Stimulated activated CD4-positive, alpha-beta T cell treated with anti-CD3 and anti-CD28 coated beads, Interleukin-1b, Interleukin-23, amount 100 ng/mL, for 1 hour (primary cell): Measurements from ENCODE around the gene GABRG3.

Experiments
- DNase-seq, 2 donors: peaks; one replicate each; pipeline ENCODE4 v3.0.0-alpha.2; 2020; ENCODE audit warnings: low read depth in 2 of 2

GABRG3 gene

DNA sequence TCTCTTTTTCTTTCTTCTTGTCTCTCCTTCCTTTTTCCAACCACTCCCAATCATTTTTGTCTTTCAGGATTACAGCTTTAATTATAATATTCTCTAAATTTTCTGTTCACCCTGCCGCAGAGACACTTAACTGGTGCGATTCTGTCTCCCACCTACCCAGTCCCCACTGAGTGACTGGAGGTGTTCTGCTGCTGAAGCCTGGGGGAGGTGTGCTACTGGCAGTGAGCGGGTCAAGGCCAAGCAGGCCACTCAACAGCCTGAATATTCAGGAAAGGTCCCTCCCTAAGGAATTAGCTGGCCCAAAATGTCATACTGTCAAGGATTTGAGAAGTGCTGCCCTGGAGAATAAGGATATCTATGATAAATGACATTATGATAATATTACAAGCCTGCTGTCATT, 126.5 kb downstream of the GABRG3 start:
- no peak for DNase-seq

- DNase-seq, result no peak
These were observed 131.0 kb downstream of the GABRG3 start for GRCh38 chr15:27101982-27102381.

DNA sequence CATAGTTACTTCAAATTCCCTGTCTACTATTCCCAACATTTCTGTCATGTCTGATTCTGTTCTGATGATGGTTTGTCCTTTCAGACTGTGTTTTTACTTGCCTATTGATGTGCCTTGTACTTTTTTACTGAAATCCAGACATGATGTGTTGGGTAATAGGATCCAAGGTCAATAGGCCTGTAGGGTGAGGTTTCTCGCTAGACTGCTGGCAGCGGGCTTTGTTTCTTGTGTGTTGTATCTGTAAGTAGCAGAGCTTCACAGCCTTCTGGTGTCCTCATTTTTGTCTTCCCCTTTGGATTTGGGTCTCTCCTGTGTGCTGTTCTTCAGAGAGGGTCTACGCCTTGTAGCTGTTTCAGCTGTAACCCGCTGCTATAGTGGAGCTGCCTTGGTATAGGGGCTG, 140.3 kb downstream of the GABRG3 start:
- no peak for DNase-seq

DNA sequence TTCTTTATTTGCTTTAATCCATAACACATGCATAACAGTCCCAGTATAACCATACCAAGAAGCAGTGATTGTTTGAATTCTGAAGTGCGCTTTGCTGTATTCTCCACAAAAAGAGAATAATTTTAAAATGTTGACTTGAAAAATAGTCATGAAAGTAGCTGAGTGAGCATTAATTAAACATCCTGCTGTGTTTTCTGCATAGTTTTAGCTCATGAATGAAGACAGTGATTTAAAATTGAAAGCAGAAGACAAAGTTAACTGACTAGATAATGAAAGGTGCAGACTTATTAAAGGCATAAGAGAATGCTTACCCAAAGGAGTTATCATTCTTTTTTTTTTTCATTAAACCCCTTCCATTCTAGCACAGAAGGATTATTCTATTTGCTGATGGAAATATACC, 143.5 kb downstream of the GABRG3 start:
- DNase-seq, result no peak

- no peak for DNase-seq
These were observed 148.8 kb downstream of the GABRG3 start for GRCh38 chr15:27119695-27120266.

- no peak for DNase-seq
These were observed 150.7 kb downstream of the GABRG3 start for GRCh38 chr15:27121672-27122071.

DNA sequence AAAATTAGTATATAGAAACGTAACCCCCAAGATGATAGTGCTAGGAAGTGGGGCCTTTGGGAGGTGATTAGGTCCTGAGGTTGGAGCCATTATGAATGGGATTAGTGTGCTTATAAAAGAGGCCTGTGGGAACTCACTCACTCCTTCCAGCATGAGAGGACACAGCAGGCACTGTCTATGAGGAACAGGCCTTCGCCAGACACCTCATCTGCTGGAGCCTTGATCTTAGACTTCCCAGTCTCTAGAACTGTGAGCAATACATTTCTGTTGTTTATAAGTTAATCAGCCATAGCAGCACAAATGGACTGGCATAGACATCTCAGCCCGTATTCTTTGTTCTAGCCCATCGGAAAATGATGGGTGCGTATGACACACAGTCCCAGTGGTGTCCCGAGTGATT, 152.3 kb downstream of the GABRG3 start:
- no peak for DNase-seq

GRCh38 chr15:27123808-27124207, 152.8 kb downstream of the GABRG3 start:
- DNase-seq, result no peak

DNA sequence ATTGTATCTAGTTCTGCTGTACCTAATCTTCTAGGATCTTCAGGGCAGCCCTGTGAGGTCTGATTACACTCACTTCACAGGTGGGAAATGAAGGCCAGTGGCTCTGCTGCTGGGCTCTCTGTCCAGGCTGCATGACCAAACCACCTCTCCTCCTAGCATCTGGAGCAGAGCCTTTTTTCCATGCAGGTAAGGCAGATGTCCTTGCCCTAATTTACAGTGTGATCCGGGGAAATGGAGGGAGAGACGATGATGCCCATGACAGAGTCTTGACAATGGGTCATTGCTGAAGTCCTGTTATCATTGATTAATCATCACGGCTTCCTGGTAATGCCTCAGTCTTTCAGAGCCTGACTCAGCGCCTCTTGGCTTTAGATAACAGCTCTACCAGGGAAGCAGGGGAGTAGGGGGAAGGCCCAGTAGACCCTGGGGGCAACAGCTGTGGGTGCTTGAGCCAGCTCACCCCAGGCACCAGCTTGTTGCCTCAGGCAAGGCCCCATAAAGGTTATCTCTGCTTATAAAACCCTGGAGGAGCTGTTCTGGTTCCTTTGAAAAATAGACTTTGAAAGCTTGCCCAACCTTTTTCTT, 153.4 kb downstream of the GABRG3 start:
- no peak for DNase-seq

DNA sequence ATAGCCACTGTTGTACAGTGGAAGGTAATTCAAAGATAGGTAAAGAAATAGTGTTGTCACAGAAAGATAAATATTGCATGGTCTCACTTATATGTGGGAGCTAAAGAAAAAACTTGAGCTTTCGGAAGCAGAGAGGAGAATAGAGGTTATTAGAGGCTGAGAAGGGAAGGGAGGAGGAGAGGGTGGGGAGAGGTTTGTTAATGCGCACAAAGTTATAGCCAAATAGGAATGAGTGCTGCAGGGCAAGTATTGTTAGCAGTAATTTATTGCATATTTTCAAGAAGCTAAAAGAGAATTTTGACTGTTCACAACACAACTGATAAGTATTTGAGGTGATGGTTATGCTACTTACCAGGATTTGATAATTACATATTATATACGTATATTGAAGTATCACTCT, 154.2 kb downstream of the GABRG3 start:
- DNase-seq, result no peak

DNA sequence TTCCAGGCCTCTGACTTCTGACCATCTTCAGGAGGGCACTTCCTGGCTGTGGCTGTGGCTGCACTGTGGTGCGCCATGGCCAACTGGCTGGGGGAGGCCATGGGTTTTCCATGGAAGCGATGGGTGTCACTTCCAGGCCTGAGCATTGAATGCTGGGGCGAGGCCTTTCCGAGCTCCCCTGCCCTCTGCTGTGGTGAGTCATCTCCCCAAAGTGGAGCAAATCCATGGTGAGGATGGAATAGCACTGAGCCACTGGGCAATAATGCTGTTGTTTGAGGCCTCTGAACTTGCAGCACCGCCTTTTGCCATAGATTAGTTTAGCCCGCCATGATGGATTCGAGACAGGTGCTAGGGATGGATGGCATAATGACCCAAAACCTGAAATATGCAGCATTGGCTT, 155.5 kb downstream of the GABRG3 start:
- no peak for DNase-seq

DNA sequence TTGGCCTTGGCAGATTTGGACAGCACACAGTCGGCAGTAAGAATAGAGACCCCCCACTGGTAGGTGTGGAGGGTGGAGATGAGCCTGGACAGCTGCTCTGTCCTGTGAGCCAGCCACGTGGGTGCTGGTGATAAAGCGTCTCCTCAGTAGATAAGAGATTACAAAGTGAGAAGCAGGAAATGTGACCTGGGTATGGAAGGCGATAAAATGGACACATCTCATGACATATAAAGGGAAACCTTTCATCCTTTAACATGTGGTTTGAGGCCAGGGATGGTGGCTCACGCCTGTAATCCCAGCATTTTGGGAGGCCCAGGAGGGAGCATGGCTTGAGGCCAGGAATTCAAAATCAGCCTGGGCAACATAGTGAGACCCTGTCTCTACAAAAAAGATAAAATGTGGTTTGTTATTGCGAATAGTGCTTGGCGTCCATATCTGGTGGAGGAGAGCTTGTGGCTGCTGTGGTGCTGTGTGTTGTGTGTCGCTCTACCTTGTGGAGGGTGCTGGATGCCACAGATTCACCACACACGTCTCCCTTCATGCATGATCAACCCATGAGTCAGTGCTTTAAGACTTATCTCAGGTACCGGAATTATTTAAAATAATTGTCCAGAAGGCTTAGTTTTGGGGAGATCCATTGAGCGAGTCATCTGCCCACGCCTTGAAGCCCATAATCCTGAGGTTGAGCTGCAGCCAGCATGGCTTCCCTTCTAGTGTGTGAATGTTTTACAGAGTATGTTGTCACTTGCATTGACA, 157.0 kb downstream of the GABRG3 start:
- no peak for DNase-seq

DNA sequence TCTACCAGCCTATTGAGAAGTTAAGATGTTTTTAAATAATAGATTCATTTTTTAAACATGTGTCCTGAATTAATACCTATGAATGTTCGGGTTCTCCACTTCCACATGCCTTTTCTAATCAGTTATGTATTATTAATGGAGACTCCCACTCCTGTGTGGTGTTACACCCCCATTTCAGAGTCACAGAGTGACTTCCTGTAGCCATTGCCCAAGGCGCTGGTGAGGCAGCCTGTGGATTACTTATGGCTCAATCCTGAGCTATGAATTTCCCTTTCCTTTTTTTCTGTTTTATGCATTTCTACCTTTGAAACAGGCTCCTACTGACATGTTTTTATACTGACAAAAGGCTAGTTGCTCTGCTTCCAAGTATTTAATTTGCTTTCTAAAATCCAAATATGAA, 162.3 kb downstream of the GABRG3 start:
- no peak for DNase-seq

DNA sequence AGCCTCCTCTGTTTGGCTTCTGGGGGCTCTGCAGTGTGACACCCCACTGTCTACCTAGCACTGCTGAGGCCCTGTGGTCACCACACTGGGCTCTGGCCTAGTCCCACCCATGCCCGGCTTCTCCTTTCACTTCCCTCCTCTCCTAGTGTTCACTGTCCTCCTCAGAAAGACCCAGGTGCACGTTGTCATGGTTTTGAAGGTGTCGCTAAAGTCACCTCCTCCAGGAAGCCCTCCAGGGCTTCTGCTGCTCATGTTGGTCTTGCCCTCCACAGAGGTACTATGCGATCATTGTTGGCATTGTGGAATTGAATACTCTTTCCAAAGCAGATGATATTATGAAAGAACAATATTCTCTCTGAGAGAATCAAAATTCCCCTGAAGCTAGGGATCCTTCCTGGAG, 163.5 kb downstream of the GABRG3 start:
- DNase-seq, result no peak

DNA sequence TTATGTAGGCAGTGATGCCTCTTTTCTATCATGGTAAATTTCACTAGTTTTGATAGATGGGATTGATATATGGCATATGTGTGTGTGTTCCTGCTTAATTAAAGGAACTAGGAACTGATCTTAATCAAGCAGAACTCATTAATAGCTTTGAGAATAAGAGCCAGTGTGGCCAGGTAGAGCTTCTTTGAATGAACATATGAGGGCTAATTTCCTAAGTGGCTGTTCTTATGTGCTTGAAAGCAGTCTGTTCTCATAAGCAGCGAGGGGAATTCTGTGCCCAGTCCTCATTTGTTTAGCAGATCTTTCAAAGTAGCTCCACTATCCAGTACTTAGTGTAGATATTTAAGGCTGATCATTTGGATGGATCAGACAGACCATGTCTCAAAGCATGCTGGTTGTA, 164.2 kb downstream of the GABRG3 start:
- no peak for DNase-seq

- no peak for DNase-seq
These were observed 166.1 kb downstream of the GABRG3 start for GRCh38 chr15:27137127-27137526.

DNA sequence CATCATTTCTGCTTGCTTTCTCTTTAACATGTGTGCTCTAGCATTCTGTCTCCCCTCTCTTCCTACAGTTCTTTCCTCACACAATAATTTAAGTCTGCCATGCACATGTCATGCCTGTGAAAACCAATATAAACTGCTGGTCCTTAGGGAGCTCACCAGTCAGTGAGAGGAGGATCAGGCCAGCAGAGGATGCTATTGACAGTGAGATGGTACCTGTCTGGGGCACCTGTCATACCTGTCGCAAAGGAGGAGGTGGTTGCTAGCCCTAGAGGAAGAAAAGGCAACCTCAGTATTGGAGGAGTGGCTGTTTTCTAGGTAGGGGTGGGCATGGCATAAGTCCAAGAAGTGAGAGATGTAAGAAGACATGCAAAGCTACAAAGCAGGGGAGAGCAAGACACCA, 194.6 kb downstream of the GABRG3 start:
- DNase-seq, result no peak

- DNase-seq, result no peak
These were observed 195.9 kb downstream of the GABRG3 start for GRCh38 chr15:27166917-27167316.

DNA sequence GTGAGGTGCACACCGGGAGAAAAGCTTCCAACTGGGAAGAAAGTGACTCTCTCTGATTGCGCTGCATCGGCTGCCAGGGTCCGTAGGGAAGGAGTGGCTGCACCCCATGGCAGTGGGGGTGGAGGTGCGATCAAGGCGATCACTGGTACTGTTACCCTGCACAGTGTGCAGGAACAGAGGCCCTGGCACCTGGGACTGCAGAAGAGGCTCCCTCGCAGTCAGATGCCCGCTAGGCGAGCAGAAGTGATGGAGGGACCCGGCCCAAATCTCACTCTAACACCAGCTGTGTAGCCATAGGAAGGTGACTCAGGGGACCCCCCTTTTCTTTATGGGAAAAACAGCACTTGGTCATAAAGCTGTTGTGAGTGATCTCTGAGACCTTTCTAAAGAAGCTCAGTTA, 196.8 kb downstream of the GABRG3 start:
- DNase-seq, result no peak

- DNase-seq, result no peak
These were observed 199.9 kb downstream of the GABRG3 start for GRCh38 chr15:27170851-27171250.

GRCh38 chr15:27172821-27173220, 201.8 kb downstream of the GABRG3 start:
- DNase-seq, result no peak

- no peak for DNase-seq
These were observed 204.6 kb downstream of the GABRG3 start for GRCh38 chr15:27175472-27176153.
